NOMO-1 (cell line): Measurements from ENCODE around the gene PI4K2A.
A peak's percentile ranks its signal among the peaks of the same experiment; 100 is the strongest.
"Not testable (repeated sequence)": the region's sequence is repeated elsewhere in the genome, so short reads cannot be mapped to it uniquely, and the experiment has no call there.

Experiments used
- DNase-seq, 2 experiments: peaks; one replicate each; lab custom pipeline; 2025; ENCODE audit not compliant: unreplicated experiment in 2 of 2; lab: John Stamatoyannopoulos, UW

The PI4K2A gene

DNA sequence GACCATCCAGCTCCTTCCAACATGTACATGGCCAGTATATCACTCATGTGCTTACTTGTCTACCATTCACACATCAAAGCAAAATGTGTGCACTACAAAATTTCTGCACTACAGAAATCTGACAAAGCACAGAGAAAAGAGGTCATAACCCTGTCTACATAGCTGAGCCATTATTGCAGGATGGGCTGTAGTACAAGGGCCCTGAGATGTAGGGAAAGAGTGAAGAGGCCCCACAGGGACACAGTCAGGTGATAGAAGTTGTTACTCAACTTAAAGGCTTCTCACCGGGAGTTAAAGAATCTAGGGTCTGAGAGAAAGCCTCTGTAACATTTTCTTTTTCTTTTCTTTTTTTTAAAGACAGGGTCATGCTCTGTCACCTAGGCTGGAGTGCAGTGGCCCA is 29.1 kb downstream of the PI4K2A start:
- no peak for DNase-seq

GRCh38 chr10:97673736-97674525 is 33.5 kb downstream of the PI4K2A start:
- DNase-seq, result no peak

DNA sequence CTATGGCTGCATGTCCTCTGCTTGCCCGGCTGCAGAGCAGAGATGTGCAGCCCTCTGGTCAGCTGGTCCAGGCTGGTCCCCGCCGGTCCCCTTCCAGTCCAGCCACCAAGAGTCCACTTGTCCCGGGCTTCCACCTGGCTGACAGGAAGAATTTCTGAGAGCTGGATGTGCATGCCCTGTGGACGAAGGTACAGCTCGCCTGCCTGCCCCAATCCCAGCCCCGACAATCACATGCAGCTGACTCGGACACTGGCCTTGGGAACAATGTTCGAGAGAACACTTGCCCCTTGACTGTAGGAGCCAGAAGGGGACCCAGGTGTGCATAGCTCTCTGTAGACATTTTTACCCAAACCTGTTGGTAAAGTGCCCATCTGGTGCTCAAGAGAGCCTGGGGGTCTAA is 34.8 kb downstream of the PI4K2A start:
- DNase-seq, result no peak

DNA sequence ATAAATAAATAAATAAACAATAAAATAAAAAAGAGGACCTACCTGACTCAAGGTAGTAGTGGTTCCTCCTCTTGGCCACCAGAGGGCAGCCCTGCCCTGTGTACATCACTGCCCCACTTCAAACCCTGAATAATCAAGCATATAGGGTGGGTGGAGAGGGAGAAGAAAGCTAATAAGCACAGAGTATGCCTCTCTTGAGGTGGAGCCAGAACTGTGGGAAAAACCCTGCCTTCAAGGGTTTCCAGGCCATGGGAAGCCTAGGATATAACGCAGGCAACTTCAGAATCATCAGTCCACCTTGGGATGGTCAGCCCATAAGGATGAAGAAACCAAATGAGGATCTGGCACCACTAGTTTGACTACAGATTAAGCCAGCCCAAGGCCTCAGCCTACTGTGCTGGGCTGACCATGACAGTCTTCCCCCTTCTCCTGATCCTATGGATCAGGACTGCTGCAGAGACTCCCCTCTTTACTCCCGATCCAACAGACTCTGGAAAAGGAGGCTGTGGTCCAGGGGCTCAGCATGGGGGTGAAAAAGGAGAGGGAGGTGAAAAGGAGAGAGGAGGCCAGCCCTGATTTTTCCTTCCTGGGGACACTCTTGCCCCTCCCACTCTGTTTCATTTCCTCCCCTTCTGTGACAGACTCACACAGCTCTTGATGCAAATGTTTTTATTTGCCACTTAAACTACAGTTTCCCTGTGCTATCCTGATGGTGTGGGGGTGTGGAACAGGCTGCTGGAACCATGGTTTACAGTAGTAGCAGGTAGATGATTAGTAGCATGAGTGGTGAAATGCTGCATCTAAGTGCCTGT is 36.5 kb downstream of the PI4K2A start:
- DNase-seq, result no peak

- DNase-seq, result no peak
Observed at GRCh38 chr10:97679594-97679993, 39.1 kb downstream of the PI4K2A start.

GRCh38 chr10:97682042-97682441 is 41.6 kb downstream of the PI4K2A start:
- no peak for DNase-seq

GRCh38 chr10:97683556-97684367 is 43.3 kb downstream of the PI4K2A start:
- DNase-seq, result peak; percentile 11 to 28

DNA sequence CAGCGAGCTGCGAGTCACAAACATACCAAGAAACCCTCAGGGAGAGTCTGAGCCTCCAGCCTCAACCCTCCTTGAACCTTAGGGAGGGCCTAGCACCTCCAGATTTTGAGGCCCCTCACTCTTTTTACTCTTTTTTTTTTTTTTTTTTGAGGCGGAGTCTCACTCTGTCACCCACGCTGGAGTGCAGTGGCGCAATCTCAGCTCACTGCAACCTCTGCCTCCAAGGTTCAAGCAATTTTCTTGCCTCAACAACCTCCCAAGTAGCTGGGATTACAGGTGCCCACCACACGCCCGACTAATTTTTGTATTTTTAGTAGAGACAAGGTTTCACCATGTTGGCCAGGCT is 43.9 kb downstream of the PI4K2A start:
- not testable (repeated sequence) for DNase-seq

- peak in 1 of 2 experiments; percentile 5 for DNase-seq
Observed at GRCh38 chr10:97684866-97685394, 44.5 kb downstream of the PI4K2A start.

DNA sequence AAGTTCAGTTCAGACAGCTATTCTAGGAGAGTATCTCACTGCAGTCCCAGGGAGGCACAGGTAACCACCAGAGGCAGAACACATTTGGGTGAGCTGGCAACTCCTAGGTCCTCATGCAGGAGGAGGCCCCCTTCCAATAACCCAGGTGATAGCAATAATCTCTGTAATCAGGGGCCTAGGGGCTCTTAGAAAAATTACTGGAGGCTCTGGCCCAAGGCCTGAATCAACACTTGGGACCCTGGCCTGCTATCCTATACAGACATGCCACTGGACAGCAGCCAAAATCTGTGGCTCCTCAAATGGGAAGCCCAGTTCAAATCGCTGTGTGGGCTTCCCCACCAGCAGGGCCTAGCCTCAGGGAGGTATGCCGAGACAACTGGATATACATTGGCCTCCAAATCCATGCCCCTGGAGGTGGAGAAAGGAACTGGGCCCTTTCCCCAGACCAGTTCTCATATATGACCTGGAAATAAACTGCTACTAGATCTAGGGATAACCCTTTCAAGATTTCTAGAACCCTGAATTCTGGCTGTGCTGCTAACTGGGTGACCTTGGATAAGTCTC is 45.0 kb downstream of the PI4K2A start:
- DNase-seq, result no peak

DNA sequence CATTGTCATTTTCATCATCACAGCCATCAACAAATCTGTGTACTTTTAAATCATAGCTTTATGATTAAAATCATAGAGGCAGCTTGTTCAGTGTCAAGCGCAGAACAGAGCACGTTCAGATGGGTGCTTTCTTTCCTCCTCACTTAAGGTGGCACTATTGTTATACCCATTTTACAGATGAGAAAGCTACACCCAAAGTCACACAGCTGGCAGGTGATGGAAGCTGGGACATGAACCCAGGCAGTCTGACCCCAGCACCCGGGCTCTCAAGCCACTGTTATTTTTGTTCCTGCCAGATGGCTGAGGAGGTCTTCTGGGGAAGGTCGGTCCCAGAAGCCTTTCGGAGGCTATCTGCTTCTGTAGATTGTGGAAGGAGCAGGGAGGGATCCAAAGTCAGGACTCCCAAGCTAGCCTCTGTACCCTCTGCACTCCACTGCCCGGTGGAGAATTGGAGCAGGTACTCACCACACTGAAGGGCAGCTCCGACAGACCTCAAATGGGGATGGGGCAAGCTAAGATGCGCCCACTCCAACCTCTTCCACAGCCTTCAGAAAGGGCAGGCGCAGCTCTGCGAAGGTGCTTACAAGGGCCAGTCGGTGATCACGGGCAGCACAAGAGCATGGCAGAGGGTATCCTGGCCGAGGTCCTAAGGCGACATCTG is 46.0 kb downstream of the PI4K2A start:
- no peak for DNase-seq

- peak; percentile 95 to 99 for DNase-seq
Observed at GRCh38 chr10:97686962-97687784, 46.7 kb downstream of the PI4K2A start, which contains the start of gene AVPI1. Gene AVPI1 (minus strand): TSS chr10:97687241. CDS start chr10:97679905, 7,336 bp downstream.

- DNase-seq, result peak in 1 of 2 experiments; percentile 11
Observed at GRCh38 chr10:97687785-97688781, 47.6 kb downstream of the PI4K2A start.

DNA sequence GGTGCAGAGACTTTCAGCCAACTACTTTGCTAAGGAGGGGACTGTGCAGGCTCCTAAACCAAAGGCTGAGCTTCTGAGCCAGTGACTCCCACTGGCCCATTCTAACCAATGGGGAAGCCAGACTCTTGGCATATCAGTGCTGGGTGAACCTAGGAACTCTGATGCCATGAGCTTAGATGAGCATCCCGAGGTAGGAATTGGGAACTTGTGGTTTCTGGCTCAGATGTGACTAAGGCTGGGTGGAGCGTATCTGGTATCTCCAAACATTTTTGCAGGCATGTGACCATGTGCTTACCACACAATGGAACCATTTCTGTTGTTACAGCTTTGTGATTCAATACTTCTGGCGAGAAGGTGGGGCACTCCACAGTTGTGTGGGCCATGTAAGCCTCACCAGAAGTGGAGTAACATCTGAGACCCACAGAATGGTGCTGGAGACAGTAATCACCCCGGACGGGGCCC is 49.1 kb downstream of the PI4K2A start:
- DNase-seq, result no peak

GRCh38 chr10:97690133-97690532 is 49.7 kb downstream of the PI4K2A start:
- DNase-seq, result no peak

DNA sequence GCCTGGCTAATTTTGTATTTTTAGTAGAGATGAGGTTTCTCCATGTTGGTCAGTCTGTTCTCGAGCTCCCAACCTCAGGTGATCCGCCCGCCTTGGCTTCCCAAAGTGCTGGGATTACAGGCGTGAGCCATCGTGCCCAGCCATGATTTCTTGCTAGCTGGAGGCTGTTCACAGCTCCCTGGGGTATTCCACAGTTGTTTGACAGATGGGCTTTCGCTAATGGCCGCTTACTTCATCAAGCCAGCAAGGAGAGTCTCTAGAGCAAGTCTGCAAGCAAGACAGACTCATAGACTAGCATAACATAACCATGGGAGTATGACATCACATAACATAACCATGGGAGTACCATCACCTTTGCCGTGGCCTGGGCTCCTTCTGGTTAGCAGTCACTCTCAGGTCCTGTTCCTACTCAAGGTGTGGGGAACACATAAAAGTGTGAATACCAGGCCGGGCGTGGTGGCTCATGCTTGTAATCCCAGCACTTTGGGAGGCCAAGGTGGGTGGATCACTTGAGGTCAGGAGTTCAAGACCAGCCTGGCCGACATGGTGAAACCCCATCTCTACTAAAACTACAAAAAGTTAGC is 57.7 kb downstream of the PI4K2A start:
- not testable (repeated sequence) for DNase-seq

DNA sequence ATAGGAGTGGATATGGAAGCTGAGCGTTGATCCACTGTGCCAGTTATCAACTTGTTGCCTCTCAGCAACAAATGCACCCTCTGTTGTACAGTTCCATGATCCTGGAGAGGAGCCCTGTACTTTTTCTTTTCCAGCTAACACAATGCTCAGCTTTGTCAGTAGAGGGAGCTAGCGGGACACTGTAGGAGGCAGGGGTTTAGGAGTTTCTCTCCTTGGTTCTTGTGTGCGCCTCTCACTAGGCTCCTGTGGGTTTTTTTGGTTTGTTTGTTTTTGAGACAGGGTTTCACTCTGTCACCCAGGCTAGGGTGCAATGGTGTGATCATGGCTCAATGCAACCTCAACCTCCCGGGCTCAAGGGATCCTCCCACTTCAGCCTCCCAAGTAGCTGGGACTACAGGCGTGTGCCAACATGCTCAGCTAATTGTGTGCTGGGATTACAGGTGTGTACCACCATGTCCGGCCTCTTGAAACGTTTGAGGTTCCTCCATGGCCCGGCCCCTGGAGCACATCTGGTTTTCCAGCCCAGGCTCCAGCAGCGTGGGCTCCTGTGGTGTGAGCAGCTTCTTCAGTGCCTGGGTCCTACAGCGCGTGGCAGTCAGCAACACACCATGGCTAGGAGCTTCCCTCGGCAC is 61.1 kb downstream of the PI4K2A start:
- peak; percentile 67 to 75 for DNase-seq
